GM23338 (cell line): Measurements from ENCODE around the gene ACSS3. TPM values are rescaled to one million over a fixed set of nuclear protein-coding genes. Genes with fewer than 3 reads are reported as not detected.

Source experiments
- ATAC-seq: fragments of 200-7000 bp; cut with Tn5 transposase; 3 replicates; pipeline ENCODE4 v1.9.1; 2020
- DNase-seq: peaks from one replicate; pipeline ENCODE4 v3.0.0-alpha.2; 2015; ENCODE audit warnings: low spot score
- H2AFZ ChIP-seq: fragments of 200-600 bp; sonication (generic); 2 replicates; pipeline ENCODE4 v1.8.0; 2016; ENCODE audit warnings: antibody characterized with exemption, mild to moderate bottlenecking, moderate library complexity
- H3F3A ChIP-seq: fragments of 200-600 bp; sonication (generic); replicated peaks from 2 replicates; pipeline ENCODE4 v1.8.0; 2017; ENCODE audit warnings: antibody characterized with exemption, mixed run types, low read depth
- H3K27ac ChIP-seq: fragments of 200-600 bp; sonication (generic); 2 replicates; pipeline ENCODE4 v1.6.1; 2016; ENCODE audit warnings: low read depth
- H3K27me3 ChIP-seq: fragments of 200-600 bp; sonication (generic); 2 replicates; pipeline ENCODE4 v1.8.0; 2016; ENCODE audit warnings: mild to moderate bottlenecking, mixed run types, moderate library complexity; ENCODE audit not compliant: insufficient read depth
- H3K36me3 ChIP-seq: fragments of 200-600 bp; sonication (generic); 2 replicates; pipeline ENCODE4 v1.8.0; 2016; ENCODE audit warnings: mild to moderate bottlenecking; ENCODE audit not compliant: insufficient read depth
- H3K4me1 ChIP-seq: fragments of 200-600 bp; sonication (generic); 2 replicates; pipeline ENCODE4 v1.8.0; 2016; ENCODE audit warnings: mild to moderate bottlenecking, moderate library complexity; ENCODE audit not compliant: insufficient read depth
- H3K4me2 ChIP-seq: fragments of 200-600 bp; sonication (generic); 2 replicates; pipeline ENCODE4 v1.7.1; 2017; ENCODE audit warnings: mixed run types
- H3K4me3 ChIP-seq: fragments of 200-600 bp; sonication (generic); 2 replicates; pipeline ENCODE4 v1.6.1; 2016; ENCODE audit warnings: mixed run types
- H3K79me2 ChIP-seq: fragments of 200-600 bp; sonication (generic); replicated peaks from 2 replicates; pipeline ENCODE4 v1.8.0; 2017; ENCODE audit warnings: mild to moderate bottlenecking; ENCODE audit not compliant: insufficient read depth
- H3K9me2 ChIP-seq: fragments of 200-600 bp; sonication (generic); 2 replicates; pipeline ENCODE4 v1.8.0; 2017; ENCODE audit not compliant: insufficient read depth
- H4K20me1 ChIP-seq: fragments of 200-600 bp; sonication (generic); replicated peaks from 2 replicates; pipeline ENCODE4 v1.8.0; 2017; ENCODE audit warnings: mild to moderate bottlenecking; ENCODE audit not compliant: insufficient read depth
- H3K27ac Mint-ChIP-seq: 2 replicates; pipeline ENCODE4 v1.8.0; 2020; ENCODE audit warnings: inconsistent platforms, mild to moderate bottlenecking, moderate library complexity, mixed read lengths
- H3K27me3 Mint-ChIP-seq: 3 replicates; pipeline ENCODE4 v1.8.0; 2022; ENCODE audit warnings: low read depth, mild to moderate bottlenecking, moderate library complexity, mixed read lengths, inconsistent platforms; ENCODE audit not compliant: insufficient read depth, poor library complexity
- H3K36me3 Mint-ChIP-seq: 3 replicates; pipeline ENCODE4 v1.8.0; 2021; ENCODE audit warnings: low read depth, mild to moderate bottlenecking, inconsistent platforms, moderate library complexity, mixed read lengths
- H3K4me1 Mint-ChIP-seq: 3 replicates; pipeline ENCODE4 v1.8.0; 2020; ENCODE audit warnings: mild to moderate bottlenecking, inconsistent platforms, mixed read lengths
- H3K4me3 Mint-ChIP-seq: 3 replicates; pipeline ENCODE4 v1.8.0; 2021; ENCODE audit warnings: moderate library complexity, mild to moderate bottlenecking, inconsistent platforms, mixed read lengths
- H3K9me3 Mint-ChIP-seq: 3 replicates; pipeline ENCODE4 v1.8.0; 2020; ENCODE audit warnings: moderate library complexity, mild to moderate bottlenecking, inconsistent platforms, mixed read lengths
- CREB1 ChIP-seq: fragments of 250-450 bp; sonication (Bioruptor Pico); IDR thresholded peaks from 2 replicates; pipeline ENCODE4 v1.5.0; 2020; ENCODE audit warnings: low read depth, mild to moderate bottlenecking, moderate library complexity
- EZH2 ChIP-seq: fragments of 200-600 bp; sonication (generic); IDR thresholded peaks from one replicate; pipeline ENCODE4 v1.8.0; 2017; ENCODE audit warnings: antibody characterized with exemption, mild to moderate bottlenecking, low read depth; ENCODE audit not compliant: unreplicated experiment
- EZH2phosphoT487 ChIP-seq: fragments of 200-600 bp; sonication (generic); IDR thresholded peaks from one replicate; pipeline ENCODE4 v1.8.1; 2018; ENCODE audit warnings: antibody characterized with exemption; ENCODE audit not compliant: unreplicated experiment
- JUNB ChIP-seq: IDR thresholded peaks from one replicate; pipeline ENCODE4 v1.6.1; 2016; ENCODE audit warnings: antibody characterized with exemption; ENCODE audit not compliant: unreplicated experiment
- POLR2AphosphoS5 ChIP-seq: IDR thresholded peaks from 2 replicates; pipeline ENCODE4 v1.6.1; 2016; ENCODE audit warnings: antibody characterized with exemption, low read depth
- STAT1 ChIP-seq: IDR thresholded peaks from one replicate; pipeline ENCODE4 v1.6.1; 2016; ENCODE audit warnings: antibody characterized with exemption; ENCODE audit not compliant: unreplicated experiment
- ZNF114 ChIP-seq: fragments of 250-450 bp; sonication (Bioruptor Pico); IDR thresholded peaks from 2 replicates; pipeline ENCODE4 v1.5.0; 2020; ENCODE audit warnings: mild to moderate bottlenecking, moderate library complexity
- ZNF331 ChIP-seq: fragments of 250-450 bp; sonication (Bioruptor Pico); IDR thresholded peaks from 2 replicates; pipeline ENCODE4 v1.5.0; 2020; ENCODE audit warnings: low read depth, mild to moderate bottlenecking, moderate library complexity
- polyA plus RNA-seq: library from polyadenylated mRNA; unstranded; fragments of >200 nt; fragmentation: Nextera tagmentation; extraction: Ambion mirVana; gene quantifications from 2 replicates; pipeline ENCODE4 v1.2.1, GENCODE V29; 2016
- total RNA-seq: library from RNA; depleted of rRNA; stranded (reverse); fragments of >200 nt; shearing (Covaris generic); gene quantifications from 2 replicates; pipeline ENCODE4 v1.2.3, GENCODE V29; 2014
- TF ChIP-seq, protein P1 (sequence below): fragments of 250-450 bp; sonication (Bioruptor Pico); IDR thresholded peaks from 2 replicates; pipeline ENCODE4 v1.5.0; 2020; ENCODE audit warnings: mild to moderate bottlenecking, moderate library complexity
- TF ChIP-seq, protein P2 (sequence below): IDR thresholded peaks from 2 replicates; pipeline ENCODE4 v1.6.1; 2016; ENCODE audit warnings: antibody characterized with exemption
- TF ChIP-seq, protein P3 (sequence below), 2 experiments: fragments of 200-600 bp in 1 of 2; sonication (generic) in 1 of 2; conservative IDR thresholded peaks; 2 replicates each; pipeline versions ENCODE4 v1.5.1 to v1.6.1; 2016 to 2017; ENCODE audit warnings: antibody characterized with exemption in 2 of 2, low read depth in 2 of 2, mild to moderate bottlenecking in 2 of 2, moderate library complexity in 1 of 2

ACSS3 gene
- total and polyA plus RNA-seq, 2 experiments from 2014 or later: 7.4 to 28.9 TPM

DNA sequence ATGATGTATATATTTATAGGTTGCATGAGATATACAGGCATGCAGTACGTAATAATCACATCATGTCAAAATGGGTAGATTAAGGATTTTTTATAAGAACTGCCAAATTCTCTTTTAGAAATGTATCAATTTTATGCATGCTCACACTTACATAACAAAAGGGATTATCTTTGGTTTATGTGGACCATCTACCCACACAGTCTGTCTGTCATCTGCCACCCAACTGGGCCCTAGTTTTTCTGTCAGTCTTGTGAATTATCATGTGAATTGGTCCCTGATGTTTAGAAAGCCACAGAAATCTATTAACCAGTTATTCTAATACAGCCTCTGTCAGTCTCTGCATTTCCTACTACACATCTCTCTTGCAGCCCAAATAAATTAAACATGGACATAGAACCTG, 133.4 kb downstream of the ACSS3 start:
- peaks cover 55% of the 10 kb centered on the region for H3K4me1 ChIP-seq
- H4K20me1 ChIP-seq: no peaks in the 10 kb centered on the region
- H3K4me2 ChIP-seq: peak overlapping the region; percentile 25
- no peaks in the 10 kb centered on the region; the same call in 2 of the 3 replicates for H3K36me3 Mint-ChIP-seq
- no peak overlapping the region for H3K27ac Mint-ChIP-seq
- no peak overlapping the region for H2AFZ ChIP-seq
- H3K4me1 Mint-ChIP-seq: peaks cover 59% of the 10 kb centered on the region
- no peaks in the 10 kb centered on the region for H3F3A ChIP-seq
- DNase-seq (no peak), ATAC-seq (no peak)
- no peak overlapping the region for H3K27ac ChIP-seq
- no peaks in the 10 kb centered on the region for H3K79me2 ChIP-seq
- H3K4me3 ChIP-seq: no peak overlapping the region
- no peaks in the 10 kb centered on the region for H3K9me3 Mint-ChIP-seq
- H3K4me3 Mint-ChIP-seq: no peak overlapping the region
- H3K27me3 Mint-ChIP-seq: peaks cover 2% of the 10 kb centered on the region
- TF ChIP-seq, protein P1, sequence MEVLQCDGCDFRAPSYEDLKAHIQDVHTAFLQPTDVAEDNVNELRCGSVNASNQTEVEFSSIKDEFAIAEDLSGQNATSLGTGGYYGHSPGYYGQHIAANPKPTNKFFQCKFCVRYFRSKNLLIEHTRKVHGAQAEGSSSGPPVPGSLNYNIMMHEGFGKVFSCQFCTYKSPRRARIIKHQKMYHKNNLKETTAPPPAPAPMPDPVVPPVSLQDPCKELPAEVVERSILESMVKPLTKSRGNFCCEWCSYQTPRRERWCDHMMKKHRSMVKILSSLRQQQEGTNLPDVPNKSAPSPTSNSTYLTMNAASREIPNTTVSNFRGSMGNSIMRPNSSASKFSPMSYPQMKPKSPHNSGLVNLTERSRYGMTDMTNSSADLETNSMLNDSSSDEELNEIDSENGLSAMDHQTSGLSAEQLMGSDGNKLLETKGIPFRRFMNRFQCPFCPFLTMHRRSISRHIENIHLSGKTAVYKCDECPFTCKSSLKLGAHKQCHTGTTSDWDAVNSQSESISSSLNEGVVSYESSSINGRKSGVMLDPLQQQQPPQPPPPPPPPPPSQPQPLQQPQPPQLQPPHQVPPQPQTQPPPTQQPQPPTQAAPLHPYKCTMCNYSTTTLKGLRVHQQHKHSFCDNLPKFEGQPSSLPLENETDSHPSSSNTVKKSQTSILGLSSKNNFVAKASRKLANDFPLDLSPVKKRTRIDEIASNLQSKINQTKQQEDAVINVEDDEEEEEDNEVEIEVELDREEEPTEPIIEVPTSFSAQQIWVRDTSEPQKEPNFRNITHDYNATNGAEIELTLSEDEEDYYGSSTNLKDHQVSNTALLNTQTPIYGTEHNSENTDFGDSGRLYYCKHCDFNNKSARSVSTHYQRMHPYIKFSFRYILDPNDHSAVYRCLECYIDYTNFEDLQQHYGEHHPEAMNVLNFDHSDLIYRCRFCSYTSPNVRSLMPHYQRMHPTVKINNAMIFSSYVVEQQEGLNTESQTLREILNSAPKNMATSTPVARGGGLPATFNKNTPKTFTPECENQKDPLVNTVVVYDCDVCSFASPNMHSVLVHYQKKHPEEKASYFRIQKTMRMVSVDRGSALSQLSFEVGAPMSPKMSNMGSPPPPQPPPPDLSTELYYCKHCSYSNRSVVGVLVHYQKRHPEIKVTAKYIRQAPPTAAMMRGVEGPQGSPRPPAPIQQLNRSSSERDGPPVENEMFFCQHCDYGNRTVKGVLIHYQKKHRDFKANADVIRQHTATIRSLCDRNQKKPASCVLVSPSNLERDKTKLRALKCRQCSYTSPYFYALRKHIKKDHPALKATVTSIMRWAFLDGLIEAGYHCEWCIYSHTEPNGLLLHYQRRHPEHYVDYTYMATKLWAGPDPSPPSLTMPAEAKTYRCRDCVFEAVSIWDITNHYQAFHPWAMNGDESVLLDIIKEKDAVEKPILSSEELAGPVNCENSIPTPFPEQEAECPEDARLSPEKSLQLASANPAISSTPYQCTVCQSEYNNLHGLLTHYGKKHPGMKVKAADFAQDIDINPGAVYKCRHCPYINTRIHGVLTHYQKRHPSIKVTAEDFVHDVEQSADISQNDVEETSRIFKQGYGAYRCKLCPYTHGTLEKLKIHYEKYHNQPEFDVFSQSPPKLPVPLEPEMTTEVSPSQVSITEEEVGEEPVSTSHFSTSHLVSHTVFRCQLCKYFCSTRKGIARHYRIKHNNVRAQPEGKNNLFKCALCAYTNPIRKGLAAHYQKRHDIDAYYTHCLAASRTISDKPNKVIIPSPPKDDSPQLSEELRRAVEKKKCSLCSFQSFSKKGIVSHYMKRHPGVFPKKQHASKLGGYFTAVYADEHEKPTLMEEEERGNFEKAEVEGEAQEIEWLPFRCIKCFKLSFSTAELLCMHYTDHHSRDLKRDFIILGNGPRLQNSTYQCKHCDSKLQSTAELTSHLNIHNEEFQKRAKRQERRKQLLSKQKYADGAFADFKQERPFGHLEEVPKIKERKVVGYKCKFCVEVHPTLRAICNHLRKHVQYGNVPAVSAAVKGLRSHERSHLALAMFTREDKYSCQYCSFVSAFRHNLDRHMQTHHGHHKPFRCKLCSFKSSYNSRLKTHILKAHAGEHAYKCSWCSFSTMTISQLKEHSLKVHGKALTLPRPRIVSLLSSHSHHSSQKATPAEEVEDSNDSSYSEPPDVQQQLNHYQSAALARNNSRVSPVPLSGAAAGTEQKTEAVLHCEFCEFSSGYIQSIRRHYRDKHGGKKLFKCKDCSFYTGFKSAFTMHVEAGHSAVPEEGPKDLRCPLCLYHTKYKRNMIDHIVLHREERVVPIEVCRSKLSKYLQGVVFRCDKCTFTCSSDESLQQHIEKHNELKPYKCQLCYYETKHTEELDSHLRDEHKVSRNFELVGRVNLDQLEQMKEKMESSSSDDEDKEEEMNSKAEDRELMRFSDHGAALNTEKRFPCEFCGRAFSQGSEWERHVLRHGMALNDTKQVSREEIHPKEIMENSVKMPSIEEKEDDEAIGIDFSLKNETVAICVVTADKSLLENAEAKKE (CRISPR knock-in tag): no peak
- no peak for TF ChIP-seq ZNF114 (CRISPR knock-in tag)
- TF ChIP-seq EZH2: no peak
- no peak for TF ChIP-seq STAT1
- TF ChIP-seq, protein P2, sequence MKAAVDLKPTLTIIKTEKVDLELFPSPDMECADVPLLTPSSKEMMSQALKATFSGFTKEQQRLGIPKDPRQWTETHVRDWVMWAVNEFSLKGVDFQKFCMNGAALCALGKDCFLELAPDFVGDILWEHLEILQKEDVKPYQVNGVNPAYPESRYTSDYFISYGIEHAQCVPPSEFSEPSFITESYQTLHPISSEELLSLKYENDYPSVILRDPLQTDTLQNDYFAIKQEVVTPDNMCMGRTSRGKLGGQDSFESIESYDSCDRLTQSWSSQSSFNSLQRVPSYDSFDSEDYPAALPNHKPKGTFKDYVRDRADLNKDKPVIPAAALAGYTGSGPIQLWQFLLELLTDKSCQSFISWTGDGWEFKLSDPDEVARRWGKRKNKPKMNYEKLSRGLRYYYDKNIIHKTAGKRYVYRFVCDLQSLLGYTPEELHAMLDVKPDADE: no peak
- no peak for TF ChIP-seq EZH2phosphoT487
- TF ChIP-seq JUNB: no peak
- TF ChIP-seq, protein P3, sequence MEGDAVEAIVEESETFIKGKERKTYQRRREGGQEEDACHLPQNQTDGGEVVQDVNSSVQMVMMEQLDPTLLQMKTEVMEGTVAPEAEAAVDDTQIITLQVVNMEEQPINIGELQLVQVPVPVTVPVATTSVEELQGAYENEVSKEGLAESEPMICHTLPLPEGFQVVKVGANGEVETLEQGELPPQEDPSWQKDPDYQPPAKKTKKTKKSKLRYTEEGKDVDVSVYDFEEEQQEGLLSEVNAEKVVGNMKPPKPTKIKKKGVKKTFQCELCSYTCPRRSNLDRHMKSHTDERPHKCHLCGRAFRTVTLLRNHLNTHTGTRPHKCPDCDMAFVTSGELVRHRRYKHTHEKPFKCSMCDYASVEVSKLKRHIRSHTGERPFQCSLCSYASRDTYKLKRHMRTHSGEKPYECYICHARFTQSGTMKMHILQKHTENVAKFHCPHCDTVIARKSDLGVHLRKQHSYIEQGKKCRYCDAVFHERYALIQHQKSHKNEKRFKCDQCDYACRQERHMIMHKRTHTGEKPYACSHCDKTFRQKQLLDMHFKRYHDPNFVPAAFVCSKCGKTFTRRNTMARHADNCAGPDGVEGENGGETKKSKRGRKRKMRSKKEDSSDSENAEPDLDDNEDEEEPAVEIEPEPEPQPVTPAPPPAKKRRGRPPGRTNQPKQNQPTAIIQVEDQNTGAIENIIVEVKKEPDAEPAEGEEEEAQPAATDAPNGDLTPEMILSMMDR (conservative IDR thresholded peaks at IDR 0.05; ENCODE audit: low read depth in 2 of 2): no peak
- TF ChIP-seq ZNF331 (CRISPR knock-in tag): no peak
- no peak for TF ChIP-seq CREB1 (CRISPR knock-in tag)
- no peak for TF ChIP-seq POLR2AphosphoS5
- no peaks in the 10 kb centered on the region for H3K36me3 ChIP-seq
- H3K9me2 ChIP-seq: no peaks in the 10 kb centered on the region
- H3K27me3 ChIP-seq: no peaks in the 10 kb centered on the region
